Measurements from ENCODE around the gene CD226.

DNA sequence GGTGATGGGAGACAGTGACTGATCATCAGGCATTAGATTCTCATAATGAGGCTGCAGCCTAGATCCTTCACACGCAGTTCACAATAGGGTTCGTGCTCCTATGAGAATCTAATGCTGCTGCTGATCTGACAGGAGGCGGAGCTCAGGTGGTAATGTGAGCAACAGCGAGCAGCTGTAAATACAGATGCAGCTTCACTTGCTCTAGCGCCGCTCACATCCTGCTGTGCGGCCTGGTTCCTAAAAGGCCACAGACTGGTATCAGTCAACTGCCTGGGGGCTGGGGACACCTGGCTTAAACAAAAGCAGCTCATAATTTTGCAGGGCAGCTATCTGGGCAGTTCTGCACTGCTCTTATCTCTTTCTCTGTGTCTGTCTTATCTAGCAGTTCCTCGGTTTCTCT lies 20.4 kb upstream of the CD226 start:
- TF ChIP-seq RCOR1 (IDR thresholded peaks at IDR 0.05; ENCODE audit: low read length) (peak; percentile 69), FOSL2 (IDR thresholded peaks at IDR 0.05; ENCODE audit: borderline replicate concordance, low read depth) (no peak), YY1 (IDR thresholded peaks at IDR 0.05; ENCODE audit: low read depth) (no peak), POLR2AphosphoS5 (IDR thresholded peaks at IDR 0.05; ENCODE audit: low read depth, low read length) (no peak), IRF3 (IDR thresholded peaks at IDR 0.05; ENCODE audit: low read depth, low read length) (no peak), MXI1 (IDR thresholded peaks at IDR 0.05; ENCODE audit: low read depth, low read length) (no peak), GABPA (IDR thresholded peaks at IDR 0.05; ENCODE audit: low read depth) (no peak), FOXJ3 (CRISPR knock-in tag; IDR thresholded peaks at IDR 0.05) (no peak), SMC3 (IDR thresholded peaks at IDR 0.05; ENCODE audit: low read depth, low read length) (no peak), MAX (IDR thresholded peaks at IDR 0.05; ENCODE audit: low read depth) (no peak), JUND (IDR thresholded peaks at IDR 0.05) (no peak)
- TF ChIP-seq, protein P1, sequence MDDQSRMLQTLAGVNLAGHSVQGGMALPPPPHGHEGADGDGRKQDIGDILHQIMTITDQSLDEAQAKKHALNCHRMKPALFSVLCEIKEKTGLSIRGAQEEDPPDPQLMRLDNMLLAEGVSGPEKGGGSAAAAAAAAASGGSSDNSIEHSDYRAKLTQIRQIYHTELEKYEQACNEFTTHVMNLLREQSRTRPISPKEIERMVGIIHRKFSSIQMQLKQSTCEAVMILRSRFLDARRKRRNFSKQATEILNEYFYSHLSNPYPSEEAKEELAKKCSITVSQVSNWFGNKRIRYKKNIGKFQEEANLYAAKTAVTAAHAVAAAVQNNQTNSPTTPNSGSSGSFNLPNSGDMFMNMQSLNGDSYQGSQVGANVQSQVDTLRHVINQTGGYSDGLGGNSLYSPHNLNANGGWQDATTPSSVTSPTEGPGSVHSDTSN (IDR thresholded peaks at IDR 0.05) = no peak
- TF ChIP-seq, protein P2, sequence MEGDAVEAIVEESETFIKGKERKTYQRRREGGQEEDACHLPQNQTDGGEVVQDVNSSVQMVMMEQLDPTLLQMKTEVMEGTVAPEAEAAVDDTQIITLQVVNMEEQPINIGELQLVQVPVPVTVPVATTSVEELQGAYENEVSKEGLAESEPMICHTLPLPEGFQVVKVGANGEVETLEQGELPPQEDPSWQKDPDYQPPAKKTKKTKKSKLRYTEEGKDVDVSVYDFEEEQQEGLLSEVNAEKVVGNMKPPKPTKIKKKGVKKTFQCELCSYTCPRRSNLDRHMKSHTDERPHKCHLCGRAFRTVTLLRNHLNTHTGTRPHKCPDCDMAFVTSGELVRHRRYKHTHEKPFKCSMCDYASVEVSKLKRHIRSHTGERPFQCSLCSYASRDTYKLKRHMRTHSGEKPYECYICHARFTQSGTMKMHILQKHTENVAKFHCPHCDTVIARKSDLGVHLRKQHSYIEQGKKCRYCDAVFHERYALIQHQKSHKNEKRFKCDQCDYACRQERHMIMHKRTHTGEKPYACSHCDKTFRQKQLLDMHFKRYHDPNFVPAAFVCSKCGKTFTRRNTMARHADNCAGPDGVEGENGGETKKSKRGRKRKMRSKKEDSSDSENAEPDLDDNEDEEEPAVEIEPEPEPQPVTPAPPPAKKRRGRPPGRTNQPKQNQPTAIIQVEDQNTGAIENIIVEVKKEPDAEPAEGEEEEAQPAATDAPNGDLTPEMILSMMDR (IDR thresholded peaks at IDR 0.05) = no peak
- TF ChIP-seq, protein P3, sequence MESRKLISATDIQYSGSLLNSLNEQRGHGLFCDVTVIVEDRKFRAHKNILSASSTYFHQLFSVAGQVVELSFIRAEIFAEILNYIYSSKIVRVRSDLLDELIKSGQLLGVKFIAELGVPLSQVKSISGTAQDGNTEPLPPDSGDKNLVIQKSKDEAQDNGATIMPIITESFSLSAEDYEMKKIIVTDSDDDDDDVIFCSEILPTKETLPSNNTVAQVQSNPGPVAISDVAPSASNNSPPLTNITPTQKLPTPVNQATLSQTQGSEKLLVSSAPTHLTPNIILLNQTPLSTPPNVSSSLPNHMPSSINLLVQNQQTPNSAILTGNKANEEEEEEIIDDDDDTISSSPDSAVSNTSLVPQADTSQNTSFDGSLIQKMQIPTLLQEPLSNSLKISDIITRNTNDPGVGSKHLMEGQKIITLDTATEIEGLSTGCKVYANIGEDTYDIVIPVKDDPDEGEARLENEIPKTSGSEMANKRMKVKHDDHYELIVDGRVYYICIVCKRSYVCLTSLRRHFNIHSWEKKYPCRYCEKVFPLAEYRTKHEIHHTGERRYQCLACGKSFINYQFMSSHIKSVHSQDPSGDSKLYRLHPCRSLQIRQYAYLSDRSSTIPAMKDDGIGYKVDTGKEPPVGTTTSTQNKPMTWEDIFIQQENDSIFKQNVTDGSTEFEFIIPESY (IDR thresholded peaks at IDR 0.05; ENCODE audit: borderline replicate concordance, low read depth) = no peak
